ENCODE measurements around the gene KCNQ1.
"Not testable (repeated sequence)": the region's sequence is repeated elsewhere in the genome, so short reads cannot be mapped to it uniquely, and the experiment has no call there.

Gene KCNQ1

DNA sequence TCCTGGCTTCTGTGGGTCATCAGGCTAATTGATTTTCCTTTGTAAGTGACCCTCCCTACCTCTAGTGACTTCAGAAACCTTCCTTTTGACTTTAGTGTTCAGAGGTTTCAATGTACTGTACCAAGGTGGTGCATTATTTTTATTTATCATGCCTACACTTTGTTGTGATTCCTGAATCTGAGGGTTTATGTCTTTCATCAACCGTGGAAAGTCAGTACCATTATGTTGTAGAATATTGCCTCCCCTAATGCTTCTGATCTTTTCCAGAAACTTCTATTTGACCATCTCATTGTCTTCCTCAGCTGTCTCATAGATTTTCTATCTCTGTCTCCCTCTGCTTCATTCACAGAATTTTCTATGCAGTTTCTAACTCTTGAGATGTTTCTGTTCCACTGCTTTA lies 149.5 kb downstream of the KCNQ1 start:
- DNase-seq (ENCODE audit: low spot score): no peak

DNA sequence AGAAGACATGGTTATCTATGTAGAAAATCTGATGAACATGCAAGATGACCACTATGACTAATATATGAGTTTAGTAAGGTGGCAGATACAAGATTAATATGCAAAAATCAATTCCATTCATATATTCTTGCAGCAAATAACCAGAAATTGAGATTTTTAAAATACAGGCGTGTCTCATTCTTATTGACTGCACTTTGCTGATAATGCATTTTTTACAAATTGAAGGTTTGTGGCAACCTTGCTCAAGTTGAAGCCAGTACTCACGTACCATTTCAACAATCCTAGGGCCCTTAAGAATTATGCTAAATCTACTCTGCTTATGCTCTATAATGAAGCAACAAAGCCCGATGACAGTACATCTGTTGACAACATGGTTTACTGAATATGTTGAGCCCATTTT lies 150.4 kb downstream of the KCNQ1 start:
- DNase-seq (ENCODE audit: low spot score): no peak

DNA sequence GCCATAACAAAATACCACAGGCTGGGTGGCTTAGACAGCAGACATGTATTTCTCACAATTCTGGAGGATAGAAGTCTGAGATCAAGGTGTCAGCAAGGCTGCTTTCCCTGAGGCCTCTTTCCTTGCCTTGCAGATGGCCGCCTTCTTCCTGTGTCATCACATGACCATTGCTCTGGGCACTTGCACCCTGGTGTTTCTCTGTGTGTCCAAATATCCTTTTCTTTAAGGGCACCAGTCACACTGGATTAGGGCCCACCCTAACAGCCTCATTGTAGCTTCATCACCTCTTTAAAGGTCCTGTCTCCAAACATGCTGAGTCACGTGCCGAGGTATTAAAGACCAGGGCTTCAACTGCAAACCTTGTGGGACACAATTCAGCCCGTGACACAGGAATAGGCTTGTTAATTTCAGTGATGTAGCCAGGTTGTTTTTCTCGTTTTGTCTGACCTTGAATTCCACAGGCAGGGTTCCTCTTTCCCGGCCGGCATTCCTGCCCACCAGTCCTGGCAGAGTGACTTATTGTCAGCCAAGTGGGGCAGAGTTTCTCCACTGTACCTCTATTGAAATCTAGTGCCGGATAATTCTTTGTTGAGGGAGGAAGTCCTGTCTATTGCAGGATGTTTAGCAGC lies 154.9 kb downstream of the KCNQ1 start:
- DNase-seq (ENCODE audit: low spot score): no peak

DNA sequence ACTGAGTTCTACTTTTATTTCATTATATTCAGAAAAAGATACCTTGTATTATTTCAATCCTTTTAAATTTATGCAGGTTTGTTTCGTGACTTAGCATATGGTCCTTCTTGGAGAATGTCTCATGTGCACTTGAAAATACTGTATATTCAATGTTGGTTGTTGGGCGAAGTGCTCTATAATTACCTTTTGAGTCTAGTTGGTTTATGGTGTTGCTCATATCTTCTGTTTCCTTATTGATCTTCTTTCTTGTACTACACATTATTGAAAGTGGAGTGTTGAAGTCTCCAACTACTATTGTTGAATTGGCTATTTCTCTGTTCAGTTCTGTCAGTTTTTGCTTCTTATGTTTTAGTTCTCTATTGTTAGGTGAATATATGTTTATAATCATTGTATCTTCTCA lies 164.5 kb downstream of the KCNQ1 start:
- DNase-seq (ENCODE audit: low spot score): no peak

DNA sequence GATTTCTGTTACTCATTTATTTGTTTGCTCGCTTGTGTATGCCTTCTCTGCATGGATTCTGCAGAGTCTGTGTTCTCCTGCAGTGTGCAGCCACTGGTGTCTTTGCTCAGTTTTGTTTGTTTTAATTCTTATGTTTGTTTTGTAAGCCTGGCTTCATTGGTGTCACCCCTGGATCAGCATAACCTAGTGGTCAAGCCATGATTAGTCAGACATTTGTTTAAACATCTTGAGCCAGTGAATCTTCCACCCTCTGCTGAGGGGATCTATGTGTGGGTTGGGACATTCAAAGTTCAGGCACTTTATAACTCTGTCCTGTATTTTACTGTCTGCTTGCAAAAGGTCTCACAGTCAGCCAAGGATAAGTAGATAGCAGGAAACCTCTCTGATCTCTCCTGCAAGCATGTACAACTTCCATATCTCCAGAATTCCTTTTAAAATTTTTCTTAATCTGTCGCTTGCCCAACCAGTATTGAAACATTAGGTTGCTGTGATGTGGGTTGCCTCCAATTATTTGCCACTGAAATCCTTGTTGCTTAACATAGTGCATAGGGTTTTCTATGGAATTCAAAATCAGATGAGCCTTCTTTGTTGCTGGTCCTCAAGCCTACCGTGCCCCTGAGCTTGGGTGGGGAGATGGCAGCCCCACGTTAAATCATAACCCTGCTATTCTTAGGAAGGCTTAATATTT lies 168.2 kb downstream of the KCNQ1 start:
- no peak for DNase-seq (ENCODE audit: low spot score)

DNA sequence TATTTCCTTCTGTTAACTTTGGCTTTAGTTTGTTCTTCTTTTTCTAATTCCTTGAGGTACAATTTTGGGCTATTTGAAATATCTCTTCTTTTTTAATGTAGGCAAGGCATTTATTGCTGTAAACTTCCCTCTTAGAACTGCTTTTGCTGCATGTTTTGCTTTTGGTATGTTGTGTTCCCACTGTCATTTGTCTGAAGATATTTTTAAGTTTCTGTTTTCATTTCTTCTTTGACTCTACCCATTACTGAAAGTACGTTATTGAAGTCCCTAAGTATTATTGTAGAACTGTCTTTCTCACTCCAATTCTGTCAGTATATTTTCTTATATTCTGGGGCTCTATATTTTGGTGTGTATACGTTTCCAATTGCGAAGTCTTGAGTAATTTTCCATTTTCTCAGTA lies 177.1 kb downstream of the KCNQ1 start:
- no peak for DNase-seq (ENCODE audit: low spot score)

DNA sequence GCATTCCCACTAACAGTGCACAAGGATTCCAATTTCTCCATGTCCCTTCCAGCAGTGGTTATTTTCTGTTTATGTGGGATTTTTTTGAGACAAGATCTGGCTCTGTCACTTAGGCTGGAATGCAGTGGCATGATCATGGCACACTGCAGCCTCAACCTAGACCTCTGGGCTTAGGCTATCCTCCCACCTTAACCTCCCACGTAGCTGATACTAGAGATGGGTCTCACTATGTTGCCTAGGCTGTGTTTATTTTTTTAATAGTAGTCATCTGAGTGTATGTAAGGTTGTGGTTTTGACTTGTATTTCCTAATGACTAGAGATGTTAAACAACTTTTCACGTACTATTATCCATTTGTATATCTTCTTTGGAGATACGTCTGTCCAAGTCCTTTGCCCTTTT lies 180.4 kb downstream of the KCNQ1 start:
- no peak for DNase-seq (ENCODE audit: low spot score)

DNA sequence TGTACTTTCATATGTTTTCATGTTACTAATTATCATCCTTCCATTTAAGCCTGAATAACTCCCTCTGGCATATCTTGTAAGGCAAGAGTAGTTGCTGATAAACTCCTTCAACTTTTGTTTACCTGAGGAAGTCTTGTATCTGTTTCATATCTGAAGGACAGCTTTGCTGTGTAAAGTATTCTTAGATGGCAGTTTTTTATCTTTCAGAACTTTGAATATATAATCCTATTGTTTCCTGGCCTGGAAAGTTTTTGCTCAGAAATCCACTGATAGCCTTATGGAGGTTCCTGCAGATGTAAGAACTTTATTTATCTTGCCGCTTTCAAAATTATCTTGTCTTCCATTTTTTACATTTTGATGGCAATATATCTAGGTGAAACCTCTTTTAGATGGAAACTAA lies 185.9 kb downstream of the KCNQ1 start:
- no peak for DNase-seq (ENCODE audit: low spot score)

DNA sequence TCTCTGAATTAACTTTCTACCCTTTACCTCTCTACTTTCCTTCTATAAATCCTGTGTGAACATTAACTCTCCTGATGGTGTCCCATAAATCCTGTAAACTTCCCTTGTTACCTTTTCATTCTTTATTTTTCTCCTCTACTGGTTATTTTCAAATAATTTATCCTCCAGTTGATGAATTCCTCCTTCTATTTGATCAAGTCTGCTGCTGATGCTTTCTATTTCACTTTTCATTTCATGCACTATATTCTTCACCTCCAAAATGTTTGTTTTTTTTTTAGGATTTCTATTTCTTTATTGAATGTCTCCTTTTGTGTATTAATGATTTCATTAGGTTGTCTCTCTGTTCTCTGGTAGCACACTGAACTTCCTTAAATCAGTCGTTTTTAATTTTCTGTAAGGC lies 186.4 kb downstream of the KCNQ1 start:
- no peak for DNase-seq (ENCODE audit: low spot score)

DNA sequence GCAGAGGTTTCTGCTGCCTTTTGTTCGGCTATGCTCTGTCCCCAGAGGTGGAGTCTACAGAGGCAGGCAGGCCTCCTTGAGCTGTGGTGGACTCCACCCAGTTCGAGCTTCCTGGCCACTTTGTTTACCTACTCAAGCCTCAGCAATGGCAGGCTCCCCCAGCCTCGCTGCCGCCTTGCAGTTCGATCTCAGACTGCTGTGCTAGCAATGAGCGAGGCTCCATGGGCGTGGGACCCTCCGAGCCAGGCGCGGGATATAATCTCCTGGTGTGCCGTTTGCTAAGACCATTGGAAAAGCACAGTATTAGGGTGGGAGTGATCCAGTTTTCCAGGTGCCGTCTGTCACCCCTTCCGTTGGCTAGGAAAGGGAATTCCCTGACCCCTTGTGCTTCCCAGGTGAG lies 195.0 kb downstream of the KCNQ1 start:
- not testable (repeated sequence) for DNase-seq (ENCODE audit: low spot score)

DNA sequence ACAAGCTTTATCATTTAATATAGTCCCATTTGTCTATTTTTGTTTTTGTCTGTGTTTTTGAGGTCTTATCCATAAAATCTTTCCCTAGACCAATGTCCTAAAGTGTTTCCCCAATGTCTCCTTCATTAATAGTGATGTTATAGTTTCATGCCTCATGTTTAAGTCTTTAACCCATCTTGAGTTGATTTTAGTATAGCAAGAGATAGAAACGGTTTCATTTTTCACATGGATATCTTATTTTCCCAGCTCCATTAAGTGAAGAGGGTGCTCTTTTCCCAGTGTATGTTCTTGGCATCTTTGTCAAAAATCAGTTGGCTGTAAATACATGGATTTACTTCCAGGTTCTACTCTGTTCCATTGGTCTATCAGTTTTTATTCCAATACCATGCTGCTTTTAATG lies 196.8 kb downstream of the KCNQ1 start:
- DNase-seq (ENCODE audit: low spot score): no peak

DNA sequence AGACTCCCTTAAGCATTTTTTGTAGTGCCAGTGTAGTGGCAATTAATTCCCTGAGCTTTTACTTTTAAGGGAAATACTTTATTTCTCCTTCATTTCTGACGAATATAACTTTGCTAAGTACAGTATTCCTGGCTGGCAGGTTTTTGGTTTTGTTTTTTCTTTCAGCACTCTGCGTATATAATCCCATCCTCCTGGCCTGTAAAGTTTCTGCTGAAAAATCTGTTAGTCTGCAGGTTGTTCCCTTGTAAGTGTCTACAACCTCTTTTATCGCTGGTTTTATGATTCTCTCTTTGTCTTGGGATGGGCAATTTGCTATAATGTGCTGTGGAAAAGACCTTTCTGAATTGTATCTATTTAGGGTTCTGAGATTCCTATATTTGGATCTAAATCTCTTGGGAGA lies 198.9 kb downstream of the KCNQ1 start:
- DNase-seq (ENCODE audit: low spot score): no peak

DNA sequence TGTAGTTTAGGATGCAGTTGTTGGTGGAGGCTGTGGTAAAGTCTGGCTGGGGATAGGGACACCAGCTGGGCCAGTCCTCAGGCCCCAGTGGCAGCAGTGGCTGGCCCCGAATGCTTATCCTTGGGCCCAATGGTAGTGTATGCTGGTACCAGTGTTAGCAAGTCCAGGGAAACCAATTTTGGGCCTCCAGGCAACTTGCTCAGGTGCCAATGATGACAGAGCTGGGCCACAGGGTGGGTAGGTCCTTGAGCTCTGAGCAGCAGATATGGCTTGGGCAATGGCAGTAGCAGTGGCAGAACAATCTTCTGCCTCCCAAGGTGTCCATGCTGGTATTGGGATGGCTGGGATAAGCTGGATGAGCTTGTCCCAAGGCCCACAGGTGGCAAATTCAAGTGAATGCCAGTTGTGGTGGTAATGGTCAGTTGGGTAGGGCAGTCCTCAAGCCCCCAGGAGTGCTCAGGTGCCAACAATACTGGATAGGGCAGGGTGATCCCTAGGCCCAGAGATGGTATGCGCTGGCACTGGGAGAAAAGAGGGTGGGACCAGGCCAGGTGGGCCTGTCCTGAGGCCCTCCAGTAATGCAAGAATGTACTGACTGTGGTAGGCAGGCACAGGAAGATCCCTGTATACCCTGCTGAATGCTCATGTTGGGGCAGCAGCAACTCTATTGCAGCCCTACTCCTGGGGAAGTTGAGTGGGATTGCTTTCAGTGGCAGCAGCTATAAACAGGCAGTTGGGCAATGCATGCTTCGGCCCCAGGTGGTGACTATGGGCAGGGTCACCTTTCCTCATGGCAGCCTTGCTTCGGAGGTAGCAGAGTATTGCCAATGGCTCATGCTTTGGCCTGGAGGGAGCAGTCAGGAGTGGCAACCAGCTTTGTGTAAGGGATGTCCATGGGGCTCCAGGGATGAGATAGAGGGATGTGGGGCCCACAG lies 200.3 kb downstream of the KCNQ1 start:
- no peak for DNase-seq (ENCODE audit: low spot score)

DNA sequence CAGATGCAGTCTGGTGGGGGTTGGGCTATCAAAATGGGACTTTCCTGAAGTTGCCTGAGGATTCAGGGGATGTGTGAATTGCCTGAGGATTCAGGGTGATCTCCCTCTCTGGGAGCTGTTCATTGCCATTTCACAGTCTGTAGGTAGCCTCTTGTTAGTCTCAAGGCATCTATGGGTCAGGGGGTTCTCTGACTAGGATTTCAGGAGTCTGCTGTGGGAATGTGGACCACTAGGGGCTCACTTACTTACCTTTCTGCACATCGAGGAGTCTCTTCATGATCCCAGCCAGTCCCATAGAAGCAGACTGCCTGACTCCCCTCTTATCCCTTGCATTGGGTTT lies 200.9 kb downstream of the KCNQ1 start:
- no peak for DNase-seq (ENCODE audit: low spot score)

DNA sequence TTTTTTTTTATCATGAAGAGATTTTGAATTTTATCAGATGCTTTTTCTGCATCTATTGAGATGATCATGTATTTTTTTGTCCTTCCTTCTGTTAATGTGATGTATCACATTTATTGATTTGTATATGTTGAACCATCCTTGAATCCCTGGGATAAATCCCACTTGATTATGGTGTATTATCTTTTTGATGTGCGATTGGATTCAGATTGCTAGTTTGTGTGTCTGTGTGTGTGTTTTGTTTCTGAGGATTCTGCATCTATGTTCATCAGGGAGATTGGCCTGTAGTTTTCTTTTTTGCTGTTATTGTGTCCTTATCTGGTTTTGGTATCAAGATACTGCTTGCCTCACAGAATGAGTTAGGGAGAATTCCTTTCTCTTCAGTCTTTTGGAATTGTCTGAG lies 202.4 kb downstream of the KCNQ1 start:
- no peak for DNase-seq (ENCODE audit: low spot score)

DNA sequence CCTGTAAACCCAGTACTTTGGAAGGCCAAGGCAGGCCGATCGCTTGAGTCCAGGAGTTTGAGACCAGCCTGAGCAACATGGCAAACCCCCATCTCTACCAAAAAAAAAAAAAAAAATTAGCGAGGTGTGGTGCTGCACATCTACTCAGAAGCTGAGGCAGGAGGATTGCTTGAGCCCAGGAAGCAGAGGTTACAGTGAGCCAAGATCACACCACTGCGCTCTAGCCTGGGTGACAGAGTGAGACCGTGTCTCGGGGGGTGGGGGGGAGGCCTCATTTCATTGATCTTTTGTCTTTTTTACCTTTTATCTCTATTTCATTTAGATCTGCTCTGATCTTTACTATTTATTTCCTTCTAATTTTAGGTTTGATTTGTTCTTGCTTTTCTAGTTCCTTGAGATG lies 203.1 kb downstream of the KCNQ1 start:
- no peak for DNase-seq (ENCODE audit: low spot score)

DNA sequence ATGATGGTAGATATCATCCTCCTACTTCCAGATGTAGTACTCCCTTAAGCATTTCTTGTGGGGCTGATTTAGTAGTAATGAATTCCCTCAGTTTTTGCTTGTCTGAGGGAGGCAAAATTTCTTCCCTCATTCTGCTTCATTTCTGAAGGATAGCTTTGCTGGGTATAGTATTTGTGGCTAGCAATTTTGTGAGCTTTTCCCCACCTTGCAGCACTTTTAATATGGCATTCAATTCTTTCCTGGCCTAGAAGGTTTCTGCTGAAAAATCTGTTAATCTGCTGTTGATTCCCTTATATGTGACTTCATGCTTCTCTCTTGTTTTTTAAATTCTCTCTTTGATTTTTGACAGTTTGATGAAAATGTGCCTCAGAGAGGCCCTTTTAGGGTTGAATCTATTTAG lies 204.6 kb downstream of the KCNQ1 start:
- no peak for DNase-seq (ENCODE audit: low spot score)

DNA sequence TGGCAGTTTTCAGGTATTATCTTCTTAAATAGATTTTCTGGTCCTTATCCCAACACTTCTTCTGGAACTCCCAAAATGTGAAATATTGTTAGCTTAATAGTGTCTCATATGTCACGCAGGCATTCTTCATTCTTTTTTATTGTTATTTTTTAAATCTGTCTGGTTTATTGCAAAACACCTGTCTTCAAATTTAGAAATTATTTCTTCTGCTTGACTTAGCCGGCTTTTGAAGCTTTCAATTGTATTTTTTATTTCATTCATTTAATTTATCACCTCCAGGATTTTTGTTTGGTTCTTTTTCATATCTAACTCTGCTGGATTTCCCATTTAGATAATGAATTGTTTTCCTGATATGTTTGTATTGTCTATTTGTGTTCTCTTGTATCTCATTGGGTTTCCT lies 205.0 kb downstream of the KCNQ1 start:
- no peak for DNase-seq (ENCODE audit: low spot score)

DNA sequence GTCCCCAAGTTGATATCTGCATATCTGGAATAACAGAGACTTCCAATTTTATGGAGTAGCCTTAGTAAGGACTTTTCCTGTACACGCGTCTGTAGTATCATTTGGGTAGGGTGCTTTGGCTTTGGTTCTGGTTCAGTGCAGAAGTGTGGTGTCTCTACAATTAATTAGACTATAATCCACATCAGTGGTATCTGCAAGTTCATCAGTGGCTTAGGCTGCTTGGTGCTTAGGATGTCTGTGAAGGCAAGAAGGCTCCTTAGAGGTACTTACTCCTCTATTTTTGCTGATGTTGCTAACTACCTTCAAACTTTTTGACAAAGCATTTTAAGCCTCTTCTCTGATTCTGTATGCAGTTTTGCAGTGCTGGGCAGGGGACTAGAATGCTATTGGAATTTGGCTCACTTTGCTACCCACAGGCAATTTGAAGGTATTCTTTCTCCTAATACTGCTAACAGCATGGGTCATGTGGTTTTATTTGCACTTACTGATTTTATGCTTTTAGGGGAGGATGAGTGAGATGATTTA lies 205.6 kb downstream of the KCNQ1 start:
- DNase-seq (ENCODE audit: low spot score): no peak

DNA sequence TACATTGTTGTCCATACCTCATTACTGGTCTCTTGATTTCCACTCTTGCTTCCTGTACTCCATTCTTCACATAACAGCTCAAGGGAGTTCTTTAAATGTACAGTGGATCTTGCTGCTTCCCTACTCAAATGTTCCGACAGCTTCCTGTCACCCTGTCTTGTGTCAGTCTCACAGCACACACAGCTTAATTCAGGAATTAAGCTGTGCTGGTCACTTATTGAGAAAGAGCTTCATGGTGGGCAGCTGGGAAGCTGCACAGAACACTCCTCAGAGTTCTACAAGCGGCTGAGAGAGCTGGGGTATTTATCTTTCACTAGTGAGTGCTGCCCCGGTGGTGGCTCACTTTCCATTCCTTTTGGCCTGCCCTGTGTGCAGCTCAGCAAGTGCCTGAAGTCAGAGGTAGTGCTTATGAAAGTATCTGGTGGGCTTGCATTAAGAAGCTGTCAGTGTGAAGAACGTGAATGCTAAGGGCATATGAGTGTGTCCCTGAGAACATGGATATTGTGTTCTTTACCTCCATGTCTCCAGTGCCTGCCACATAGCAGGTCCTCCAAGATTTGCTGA lies 206.3 kb downstream of the KCNQ1 start:
- DNase-seq (ENCODE audit: low spot score): no peak

DNA sequence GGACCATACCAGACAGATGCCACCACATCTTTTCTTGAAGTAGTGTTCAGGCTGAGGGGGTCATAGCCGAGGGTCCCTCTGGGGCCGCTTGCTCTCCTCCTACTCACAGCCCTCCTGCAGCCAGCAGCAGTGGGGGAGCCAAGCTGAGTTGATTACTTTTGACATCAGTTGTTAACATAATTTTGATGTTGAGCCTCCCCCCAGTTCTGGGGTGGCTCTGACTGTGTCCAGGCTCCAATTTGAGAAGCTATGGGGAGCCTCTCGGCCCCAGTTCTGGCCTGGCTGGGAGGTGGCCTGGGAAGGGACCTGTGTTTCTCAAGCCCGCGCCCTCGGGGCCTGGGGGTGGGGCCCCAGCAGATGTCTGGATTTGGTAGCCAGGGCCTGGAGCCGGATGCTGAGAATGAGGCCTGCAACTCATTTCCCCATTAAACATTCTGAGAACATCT lies 207.0 kb downstream of the KCNQ1 start:
- DNase-seq (ENCODE audit: low spot score): no peak

DNA sequence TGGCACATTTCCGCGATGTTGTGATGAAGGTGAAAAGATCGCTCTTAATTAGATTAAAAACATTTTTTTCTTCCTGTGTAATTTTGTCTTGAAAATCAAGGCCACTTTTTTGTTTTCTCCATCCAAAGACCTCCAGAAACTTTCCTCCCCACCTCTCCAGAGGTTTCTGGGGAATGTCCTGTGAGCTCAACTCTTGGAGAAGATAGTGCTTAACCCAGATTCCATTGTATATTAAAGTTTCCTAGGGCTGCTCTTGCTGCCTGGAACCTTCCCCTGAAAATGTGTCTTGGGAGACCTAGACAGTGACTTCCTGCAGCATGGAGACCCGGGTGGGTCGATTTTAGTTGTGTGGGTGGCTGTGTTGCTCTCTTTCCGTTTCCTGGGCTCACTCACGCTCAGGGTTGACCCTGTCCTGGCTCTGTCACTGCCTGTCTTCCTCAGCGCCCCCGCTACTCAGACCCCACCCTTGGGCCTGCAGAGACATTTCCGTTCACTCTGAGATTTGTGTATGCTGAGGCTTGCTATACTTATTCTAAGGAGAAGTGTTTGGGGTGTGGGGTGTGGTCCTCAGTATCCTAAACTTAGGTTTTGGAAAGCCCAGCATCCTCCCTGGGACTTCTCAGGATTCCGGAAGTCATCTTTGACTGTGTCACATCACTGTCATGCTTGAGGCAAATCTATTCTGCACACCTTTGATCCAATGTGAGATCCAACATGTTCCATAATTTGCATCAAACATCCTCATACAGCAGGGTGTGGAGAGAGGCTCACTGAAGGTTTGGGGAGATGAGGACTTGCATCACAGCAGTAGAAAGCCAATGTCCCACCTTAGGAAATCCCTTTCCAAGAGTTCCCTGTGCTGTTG lies 207.8 kb downstream of the KCNQ1 start:
- no peak for DNase-seq (ENCODE audit: low spot score)

Measured in NAMALWA (cell line).